ENCODE results near the gene PEAR1.

- TF ChIP-seq, protein P1, sequence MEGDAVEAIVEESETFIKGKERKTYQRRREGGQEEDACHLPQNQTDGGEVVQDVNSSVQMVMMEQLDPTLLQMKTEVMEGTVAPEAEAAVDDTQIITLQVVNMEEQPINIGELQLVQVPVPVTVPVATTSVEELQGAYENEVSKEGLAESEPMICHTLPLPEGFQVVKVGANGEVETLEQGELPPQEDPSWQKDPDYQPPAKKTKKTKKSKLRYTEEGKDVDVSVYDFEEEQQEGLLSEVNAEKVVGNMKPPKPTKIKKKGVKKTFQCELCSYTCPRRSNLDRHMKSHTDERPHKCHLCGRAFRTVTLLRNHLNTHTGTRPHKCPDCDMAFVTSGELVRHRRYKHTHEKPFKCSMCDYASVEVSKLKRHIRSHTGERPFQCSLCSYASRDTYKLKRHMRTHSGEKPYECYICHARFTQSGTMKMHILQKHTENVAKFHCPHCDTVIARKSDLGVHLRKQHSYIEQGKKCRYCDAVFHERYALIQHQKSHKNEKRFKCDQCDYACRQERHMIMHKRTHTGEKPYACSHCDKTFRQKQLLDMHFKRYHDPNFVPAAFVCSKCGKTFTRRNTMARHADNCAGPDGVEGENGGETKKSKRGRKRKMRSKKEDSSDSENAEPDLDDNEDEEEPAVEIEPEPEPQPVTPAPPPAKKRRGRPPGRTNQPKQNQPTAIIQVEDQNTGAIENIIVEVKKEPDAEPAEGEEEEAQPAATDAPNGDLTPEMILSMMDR (conservative IDR thresholded peaks at IDR 0.05; ENCODE audit: low read depth, low read length), result no peak
- TF ChIP-seq EZH2 (IDR thresholded peaks at IDR 0.05; ENCODE audit: low read length, unreplicated experiment), result no peak
These were observed 13.6 kb upstream of the PEAR1 start for GRCh38 chr1:156879876-156880275.
